ENCODE data around the gene FGD5.

The FGD5 gene

DNA sequence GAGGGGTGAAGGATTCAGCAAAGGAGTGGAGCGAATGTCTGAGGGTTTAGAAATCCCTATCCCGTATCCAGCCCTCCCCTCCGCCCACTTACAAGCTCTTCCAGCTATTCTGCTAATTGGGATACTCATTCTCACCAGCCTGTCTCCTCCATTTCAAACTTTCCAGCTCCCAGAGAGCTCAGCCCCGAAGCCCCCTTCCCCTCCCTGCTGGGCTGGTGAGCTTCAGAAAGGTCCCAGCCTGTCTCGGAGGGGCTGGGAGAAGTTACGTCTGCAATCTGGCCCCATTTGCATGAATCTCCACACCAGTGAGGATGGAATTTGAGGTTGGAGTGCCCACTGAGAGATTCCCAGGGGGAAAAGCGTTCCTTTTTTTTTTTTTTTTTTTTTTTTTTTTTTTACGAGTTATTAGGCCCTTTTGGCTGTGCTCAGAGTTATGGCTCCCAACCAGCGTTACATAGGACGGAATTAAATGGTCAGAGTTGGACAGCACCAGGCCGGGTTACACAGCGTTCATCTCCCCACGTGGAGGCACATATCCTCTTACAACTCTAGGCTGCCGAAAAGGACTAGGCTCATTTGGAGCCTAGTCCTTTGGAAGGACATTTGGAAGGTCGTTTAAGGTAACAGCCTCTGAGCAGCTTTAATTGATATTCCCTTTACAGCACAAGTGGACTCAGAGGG is 34.6 kb downstream of the FGD5 start:
- no peak for DNase-seq

DNA sequence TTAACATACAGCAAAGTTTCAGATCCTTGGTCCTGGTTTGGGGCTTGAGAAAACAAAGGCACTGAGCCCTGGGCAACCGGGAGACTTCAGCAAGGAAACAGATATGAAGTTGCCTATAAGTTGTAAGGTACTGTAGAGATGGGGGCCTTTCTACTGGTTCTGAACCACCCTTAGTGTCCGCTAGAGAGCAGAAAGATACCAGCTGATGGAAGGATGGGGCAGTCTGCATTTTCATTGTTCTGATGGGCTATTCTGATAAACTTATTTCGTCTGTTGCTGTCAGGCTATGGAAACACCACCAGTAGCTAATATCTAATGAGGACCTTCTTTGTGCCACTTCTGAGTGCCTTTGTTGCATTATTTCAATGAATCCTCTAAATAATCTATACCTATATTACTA is 38.7 kb downstream of the FGD5 start:
- no peak for DNase-seq

DNA sequence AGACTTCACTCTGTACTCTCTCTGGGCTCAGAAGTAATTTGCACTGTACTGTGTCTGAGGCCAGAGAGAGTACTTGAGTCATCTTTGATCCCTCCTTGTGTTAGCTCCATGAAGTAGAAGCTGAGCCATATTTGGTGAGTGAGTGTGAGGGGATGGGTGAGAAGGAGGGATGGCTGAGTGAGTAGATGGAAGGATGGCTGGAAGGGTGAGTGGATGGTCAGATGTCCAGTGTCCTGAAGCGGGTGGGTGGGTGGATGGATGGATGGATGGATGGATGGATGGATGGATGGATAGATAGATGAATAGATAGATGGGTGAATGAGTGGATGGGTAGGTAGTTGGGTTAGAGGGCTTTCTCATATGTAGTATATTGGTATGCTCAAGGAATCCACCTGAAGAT is 39.3 kb downstream of the FGD5 start:
- DNase-seq: no peak

DNA sequence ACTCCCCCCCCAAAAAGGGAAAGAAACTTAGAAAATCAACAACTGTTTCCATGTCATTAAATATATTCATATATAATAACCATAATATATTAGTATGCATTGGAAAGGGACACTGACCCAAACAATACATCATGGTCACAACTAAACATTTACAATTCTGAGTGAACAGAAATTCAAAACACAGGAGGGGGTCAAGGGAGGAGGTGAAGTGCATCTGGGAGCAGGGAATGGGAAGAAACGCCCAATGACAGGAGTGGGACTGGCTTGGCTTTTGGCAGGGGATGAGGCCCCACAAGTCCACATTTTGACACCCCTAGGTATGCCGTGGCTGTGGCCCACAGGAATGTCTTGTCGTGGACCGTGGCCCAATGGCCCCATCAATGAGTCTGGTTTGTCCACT is 41.1 kb downstream of the FGD5 start:
- DNase-seq: no peak

DNA sequence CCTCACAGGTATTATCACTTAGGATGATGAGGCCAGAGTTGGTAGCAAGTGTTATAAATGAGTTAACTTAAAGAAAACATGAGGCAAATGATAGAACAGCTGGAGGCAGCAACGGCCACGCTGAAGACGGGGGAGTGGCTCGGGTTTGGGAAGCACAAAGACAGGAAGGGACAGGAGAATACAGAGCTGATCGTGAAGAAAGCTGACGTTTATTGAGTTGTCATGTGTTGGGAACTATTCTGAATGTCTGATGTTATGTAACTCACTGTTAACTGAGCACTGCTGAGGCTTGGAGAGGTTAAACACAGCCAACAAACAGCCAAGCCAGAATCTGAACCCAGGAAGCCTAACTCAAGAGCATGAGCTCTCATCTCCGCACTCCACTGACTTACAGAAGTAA is 42.3 kb downstream of the FGD5 start:
- DNase-seq: no peak

DNA sequence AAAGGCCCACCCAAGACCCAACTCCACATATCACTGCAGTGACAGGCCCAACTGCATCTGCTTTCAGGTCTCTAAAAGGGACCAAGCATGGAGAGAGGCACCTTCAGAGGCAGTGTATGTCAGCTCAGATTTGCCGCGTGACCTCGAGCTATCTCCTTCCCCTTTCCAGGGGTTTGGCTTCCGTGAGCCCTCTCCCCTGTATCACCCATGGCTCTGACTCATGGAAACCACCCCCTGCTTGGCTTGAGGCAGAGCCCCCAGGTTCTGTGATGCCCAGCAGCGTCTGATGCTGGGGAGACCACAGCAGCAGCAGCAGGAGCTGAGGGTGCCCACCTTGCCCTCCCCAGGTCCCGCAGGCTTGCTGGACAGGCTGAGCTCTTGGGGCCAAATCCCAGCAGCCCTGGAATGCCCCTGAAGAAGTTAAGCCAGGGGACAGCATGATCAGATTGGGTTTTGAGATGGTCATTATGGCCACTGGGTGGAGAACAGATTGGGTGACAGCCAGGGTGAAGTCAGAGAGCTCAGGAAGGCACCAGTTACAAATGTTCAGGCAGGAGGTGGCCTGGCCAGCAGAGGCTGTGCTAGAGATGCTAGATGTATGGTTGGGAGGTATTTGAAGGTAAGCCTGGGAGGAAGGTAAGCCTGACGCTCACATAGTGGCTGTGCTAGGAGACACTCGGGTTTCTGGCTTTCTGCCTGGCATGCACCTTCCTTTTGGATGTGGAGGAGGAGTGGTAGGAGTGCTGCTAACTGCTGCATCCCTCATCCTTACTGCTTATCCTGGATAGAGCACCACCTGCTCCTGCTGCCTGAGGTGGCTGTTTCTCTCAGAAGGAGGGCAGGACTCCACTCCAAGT is 42.9 kb downstream of the FGD5 start:
- DNase-seq: no peak

DNA sequence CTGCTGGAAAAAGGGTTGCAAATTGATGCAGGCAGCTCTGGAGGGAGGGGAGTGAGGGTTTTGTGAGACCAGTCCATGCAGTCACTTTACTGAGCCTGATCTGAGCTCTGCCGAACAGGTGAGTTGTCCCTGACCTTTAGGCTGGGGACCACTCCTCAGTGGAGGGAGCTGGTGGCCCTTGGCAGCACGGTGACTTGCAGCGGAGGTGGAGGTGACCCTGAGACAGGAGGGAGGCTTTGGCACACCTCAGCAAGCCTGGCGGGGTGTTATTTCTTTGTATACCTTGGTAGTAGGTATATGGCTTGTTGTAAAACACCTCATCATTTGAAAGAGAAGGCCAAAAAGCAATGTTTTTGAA is 43.5 kb downstream of the FGD5 start:
- no peak for DNase-seq

DNA sequence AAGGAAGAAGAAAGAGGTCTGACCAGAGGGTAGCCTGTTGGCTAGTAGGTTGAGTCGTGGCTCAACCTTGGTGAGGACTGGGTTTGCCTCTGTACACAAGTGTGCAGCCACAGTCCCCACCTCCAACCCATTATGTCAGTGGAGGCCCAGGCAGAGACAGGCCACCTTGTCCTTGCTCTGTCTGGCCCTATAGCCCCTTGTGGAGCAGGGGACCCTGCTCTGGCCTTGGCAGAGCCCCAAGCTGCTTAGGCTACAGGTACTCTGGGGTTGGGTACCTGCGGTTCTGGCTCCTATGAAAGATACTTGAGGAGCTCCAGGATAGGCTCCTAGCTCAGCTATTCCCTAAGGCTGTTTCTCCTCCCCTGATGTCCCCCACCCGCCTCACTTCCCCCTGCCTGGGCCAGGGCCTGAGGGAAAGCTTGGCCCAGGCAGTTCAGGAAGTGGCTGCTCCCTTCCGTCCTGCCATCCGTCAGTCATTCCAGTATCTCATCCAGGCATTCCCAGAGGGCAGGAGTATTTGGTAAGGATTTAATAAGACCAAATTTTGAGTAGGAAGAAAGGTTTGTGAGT is 44.0 kb downstream of the FGD5 start:
- no peak for DNase-seq

DNA sequence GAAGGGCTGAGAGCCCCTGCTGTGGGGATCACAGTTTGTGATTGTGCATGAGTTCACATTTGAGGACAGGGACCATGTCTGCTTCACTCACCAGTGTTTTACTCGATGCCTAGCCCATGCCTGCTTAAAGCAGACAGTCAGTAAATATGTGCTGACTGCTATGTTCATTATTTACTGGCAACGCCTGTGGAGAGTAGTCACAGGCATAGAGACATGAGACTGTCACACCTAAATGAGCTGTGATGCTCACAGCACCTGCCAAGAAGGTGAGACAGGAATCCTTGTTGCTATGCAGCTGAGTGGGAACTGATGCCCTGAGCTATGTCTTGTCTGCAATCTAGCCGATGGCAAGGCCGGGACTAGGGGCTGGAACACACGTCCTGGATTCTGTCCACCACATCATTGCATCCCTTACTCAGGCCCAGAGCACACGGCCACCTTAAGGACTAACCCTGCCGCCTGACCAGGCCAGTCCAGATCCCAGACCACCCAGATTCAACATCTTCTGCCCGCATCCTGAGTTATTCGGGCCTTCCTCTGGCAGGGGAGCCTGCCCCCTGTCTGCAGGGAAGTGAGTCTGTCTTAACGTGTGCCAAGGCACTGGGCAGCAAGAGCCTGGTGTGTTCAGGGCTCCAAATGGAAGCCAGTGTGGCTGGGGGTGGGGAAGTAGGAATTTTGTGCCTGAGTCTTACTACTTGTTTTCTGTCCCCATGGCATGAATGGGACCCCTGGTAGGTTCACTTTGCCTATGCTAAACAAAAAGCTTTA is 44.8 kb downstream of the FGD5 start:
- no peak for DNase-seq

DNA sequence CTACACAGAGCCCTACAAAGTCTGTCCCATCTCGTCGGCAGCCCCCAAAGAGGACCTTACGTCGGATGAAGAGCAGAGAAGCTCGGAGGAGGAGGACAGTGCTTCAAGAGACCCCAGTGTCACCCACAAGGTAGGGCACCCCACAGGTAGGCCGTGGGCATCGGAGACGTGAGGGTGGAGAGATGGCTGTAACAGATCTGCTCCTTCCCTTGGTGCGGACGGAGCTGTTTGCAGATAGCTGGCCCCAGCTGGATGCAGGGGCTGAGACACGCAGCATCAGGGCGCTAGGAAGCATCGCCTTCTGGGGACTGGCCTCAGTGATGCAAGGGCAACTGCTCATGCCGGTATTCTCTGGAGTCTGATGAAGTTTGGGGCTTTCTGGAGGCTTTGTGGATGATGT is 45.4 kb downstream of the FGD5 start:
- DNase-seq: no peak

DNA sequence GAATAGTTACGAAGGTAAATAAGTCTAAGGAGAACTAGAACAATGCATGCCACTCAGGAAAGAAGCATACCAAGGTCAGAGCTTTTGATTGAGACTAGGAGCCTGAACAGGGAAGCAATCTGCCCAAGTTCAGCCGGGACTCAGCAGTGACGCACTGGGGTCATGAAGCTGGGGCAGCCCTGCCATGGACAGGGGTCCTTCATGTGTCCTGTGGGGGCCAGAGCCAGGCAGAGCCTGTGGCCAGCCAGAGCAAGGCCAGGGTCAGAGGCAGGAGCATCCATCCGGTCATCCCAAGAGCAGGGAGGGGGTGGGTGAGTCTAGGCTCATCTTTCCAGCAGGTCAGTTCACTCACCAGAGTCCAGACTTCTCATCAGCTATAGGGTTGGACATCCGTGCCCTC is 47.9 kb downstream of the FGD5 start:
- no peak for DNase-seq

DNA sequence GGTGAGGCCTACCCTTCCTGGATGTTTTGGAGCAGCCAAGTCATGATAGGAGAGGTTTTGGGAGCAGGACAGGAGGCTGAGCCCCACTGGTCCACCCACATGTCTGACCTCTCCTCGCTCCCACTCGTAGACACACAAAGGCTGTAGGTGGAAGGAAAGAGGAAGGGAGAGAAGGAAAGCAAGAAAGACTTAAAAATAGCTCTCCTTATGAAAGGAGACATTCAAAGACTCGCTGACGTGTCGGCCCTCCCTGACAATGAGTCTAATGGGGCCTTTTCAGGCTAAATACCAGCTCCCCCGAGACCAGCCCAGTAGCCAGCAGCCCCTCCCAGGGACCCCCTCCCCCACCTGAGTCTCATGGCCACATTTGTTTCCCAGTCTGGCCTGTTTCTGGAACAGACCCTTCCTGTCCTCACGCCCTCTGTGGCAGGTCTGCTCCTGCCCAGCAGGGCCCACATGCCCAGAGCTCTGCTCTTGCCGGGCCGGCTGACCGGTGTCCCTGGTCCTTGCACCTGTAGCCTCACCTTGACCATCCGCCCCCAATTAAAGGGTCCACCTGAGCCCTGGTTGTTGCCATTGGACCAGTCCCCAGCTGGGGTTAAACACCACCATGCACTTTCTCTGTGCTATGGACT is 49.3 kb downstream of the FGD5 start:
- DNase-seq: no peak

DNA sequence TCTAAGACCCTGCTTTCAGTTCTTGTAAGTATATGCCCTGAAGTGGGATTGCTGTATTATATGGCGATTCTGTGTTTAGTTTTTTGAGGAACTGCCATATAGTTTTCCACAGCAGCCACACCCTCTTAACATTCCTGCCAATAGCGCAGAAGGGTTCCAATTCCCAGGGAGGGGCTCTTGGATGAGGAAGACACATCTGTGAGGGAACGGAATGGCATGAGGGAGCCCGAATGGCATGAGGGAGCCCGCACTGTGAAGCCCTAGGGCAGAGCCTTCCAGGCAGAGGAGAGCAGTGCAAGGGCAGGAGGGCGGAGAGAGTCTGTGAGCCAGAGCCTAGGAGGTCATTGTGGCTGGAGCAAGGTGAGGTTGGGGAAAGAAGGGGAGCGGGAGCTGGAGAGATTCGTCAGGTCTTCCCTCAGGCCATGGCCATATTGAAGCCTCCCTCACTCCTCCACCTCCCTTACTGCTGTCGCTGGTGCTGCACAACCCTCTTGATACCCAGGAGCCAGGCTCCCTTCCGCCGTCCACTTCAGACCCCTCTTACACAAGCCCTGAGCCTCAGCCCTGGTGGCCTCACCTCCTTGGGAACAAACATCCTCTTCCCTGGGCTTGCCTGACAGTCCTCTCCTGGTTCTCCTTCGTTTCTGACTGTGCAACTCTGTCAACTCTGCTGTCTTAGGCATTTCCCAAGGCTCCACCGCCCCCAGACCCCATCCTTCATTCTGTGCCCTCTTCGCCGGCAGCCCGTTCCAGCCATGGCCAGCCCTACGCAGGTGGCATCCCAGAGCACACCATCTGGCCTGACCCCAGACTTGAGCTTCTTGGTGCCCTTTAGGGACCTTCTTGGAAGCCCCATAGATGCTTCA is 51.4 kb downstream of the FGD5 start:
- DNase-seq: no peak

DNA sequence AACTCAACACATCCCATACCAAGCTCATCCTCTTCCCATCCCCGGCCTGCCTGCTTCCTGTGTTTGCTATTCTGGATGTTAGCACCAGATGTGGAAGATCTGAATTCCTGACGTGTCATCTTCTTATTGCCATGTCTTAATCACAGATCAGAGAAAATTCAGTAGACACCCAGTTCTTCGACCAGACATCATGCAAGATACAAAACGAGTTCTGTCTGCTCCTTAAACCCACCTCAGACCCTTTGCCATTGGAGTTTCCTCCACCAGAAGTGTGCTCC is 52.0 kb downstream of the FGD5 start:
- no peak for DNase-seq

DNA sequence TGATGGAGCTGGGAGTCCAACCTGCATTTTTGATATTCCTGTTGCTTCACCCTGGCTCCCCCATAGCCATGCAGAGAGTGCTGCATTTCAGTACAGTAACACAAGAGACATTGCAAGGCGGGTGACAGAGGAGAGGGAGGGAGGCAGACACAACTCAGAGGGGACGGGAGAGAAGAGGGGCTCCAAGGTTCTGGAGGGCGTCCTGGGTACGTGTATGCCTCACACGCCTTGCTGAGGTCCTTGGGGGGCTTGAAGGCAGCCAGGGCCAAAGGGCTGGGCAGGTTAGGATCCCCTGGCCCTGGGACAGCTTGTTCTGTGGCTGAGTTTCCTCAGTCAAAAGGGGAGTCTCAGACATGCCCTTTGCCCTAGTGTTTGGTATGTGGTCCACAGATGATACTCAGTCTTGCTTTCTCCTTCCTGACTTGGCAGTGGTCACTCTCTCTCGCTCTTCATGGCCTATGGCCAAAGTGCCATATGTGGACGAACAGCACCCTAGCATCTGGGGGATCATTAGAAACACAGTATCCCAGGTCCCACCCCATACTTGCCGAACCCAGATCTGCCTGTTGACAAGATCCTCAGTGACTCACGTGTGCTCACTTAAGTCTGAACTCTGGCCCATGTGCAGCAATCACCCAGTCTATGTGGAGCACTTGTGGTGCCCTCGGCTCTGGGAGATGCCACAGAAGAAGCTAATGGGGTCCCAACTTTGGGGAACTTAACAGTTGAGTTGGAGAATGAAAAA is 52.9 kb downstream of the FGD5 start:
- DNase-seq: no peak

DNA sequence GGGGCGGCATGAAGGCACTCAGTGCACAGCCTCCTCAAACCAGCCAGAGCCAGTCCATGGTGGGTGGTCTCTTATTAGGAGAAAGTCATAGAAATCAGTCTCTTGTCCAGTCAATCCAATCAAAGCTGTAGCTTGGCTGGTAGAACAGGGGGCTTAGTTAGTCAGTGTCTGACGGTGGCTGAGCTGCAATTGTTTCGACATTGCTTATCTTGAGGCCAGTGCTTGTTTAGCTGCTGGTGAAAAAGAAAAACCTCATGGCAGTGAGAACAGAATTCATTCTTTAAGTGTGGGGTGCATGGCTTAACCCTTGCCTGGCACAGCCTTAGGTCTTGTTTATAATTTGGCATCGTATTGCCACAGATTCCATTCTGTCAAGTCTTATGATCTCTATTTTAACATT is 53.9 kb downstream of the FGD5 start:
- no peak for DNase-seq

DNA sequence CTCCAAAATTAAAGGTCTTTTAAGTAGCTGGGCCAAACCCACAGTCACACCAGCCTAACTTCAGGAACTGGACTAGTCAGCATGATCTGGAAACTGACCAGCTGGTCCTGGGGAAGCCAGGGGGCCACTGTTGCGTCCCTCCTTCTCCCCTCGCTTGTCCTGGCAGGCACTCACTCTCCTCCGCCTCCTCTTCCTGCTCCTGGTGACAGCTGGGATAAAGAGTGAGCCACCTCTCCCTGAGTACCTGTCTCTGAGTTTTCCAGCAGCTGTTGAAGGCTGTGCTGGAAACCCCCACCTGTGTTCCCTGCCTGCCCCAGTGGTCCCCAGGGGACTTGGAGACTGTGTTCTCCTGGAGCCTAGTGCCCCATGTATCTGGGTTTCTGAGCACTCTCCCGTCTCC is 56.0 kb downstream of the FGD5 start:
- DNase-seq: no peak

DNA sequence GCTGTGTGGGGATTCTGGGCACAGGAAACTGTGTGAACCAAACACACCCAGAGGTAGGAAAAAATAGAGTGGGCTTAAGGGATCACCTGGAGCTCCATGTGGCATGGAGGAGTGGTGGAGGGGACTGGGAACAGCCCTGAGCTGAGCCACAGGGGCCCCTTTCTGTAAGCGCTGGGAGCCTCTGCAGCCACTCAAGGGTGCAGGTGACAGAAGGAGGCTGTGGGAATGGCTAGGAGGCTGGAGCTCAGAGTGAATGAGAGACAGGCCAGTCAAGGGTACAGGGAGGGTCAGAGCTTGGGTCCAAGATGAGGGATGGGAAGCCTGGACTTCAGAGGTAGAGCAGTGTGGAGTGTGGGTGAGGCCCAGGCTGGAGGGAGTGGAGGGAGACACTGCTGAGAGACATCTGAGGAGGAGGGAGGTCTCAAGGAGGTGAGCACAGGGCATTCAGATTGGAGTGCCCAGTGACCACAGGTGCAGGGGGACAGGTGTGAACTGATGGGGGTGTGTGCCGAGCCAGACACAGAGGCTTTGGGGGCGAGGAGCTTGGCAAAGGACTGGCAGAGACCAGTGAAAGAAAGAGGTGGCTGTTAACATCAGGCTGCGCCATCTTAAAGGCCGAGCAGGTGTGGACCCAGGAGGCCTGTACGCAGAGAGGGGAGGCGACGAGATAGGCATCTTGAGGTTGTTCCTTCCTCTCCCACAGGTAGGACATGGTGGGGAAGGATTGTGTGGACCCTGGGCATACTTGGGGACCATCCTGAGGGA is 56.8 kb downstream of the FGD5 start:
- no peak for DNase-seq

DNA sequence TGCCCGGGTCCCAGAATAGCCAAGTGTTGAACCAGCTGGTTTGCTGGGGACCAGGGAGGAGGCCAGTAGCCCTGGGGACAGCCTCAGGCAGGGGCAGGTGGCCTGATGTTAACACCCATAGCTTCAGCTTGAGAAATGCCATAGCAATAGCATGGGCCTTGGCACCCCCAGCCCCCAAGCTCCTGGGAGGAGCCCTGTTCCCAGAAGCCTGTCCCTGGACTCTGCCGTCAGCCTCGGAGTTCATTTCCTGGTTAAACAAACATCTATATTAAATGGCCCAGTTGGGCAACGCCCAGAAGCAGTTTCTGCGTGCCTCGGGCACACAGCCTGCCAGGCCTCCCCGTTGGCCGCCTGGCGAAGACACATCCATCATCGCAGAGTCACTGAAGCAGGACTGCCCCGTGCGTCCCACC is 58.2 kb downstream of the FGD5 start:
- DNase-seq: no peak

DNA sequence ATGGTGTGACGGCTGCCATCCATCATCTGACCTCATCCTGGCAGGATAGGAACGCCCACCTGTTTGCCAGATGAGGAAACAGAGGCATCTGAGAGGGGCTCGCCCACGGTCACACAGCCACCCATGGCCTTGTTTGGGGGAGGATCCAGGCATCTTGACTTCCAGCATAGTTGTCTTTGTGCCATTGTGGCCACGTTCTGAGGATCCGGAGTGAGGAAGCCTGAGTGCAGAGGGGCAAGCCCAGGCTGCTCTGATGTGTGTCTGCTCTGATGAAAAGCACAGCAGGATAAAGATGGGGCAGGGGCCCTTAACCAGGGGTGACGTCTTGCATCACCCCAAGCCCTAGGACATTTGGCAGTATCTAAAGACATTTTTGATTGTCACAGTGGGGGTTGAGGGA is 58.7 kb downstream of the FGD5 start:
- DNase-seq: no peak
